GM18511 (cell line): ENCODE data around the gene PLPP1.
"Not testable (repeated sequence)": the region's sequence is repeated elsewhere in the genome, so short reads cannot be mapped to it uniquely, and the experiment has no call there.

Source experiments
- ATAC-seq: cut with Tn5 transposase; IDR thresholded peaks from one replicate; pipeline ENCODE4 v1.9.1; 2021; ENCODE audit warnings: mild to moderate bottlenecking, moderate library complexity; ENCODE audit not compliant: unreplicated experiment

PLPP1 gene

DNA sequence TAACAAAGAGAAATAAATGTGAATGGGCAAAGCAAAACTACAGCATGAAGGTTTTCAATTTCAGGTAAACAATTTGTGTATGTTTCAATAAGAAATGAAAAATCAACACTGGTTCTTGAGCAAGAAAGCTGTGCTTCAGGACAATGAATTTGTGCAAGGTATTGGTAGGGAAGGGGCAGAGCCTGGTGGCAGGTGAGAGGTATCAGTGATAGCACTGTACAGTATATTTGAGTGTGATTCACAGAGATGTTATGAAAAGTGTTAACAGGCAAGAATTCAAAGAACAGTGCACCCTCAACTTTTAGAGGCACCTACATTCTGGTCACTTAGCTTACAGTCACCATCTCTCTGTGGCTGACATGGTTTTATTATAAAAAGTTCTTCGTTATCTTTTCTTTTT, 25.7 kb downstream of the PLPP1 start:
- no peak for ATAC-seq

DNA sequence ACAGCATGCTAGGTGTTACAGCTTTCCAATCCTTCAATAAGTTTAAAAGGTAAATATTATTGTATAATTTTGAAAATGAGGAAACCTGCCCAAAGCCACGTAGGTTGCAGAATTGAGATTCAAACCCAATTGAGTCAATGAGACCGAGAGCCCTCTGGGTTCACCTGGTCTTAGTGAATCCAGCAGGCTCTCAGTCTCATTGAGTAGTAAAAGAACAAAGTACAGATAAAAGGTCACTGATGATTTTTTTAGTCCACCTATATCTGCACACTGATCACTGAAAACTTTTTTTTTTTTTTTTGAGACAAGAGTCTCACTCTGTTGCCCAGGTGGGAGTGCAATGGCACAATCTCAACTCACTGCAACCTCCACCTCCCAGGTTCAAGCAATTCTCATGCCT, 27.2 kb downstream of the PLPP1 start:
- ATAC-seq = no peak

DNA sequence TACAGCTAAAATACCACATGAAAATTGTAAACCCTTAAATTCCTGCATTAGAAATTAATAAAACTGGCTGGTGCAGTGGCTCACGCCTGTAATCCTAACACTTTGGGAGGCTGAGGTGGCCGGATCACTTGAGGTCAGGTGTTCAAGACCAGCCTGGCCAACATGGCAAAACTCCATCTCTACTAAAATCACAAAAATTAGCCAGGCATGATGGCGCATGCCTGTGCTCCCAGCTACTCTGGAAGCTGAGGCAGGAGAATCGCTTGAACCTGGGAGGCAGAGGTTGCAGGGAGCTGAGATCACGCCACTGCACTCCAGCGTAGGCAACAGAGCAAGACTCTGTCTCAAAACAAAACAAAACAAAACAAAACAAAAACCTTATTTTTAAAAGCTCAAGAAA, 29.1 kb downstream of the PLPP1 start:
- ATAC-seq = not testable (repeated sequence)

DNA sequence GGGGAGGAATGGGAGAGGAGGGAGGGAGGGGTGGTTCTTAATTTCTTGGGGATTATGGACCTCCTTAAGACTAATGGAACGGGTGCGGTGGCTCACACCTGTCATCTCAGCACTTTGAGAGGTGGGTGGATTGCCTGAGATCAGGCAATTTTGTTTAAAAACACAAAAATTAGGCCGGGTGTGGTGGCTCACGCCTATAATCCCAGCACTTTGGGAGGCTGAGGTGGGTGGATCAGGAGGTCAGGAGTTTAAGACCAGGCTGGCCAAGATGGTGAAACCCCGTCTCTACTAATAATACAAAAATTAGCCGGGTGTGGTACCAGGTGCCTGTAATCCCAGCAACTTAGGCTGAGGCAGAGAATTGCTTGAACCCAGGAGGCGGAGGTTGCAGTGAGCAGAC, 30.8 kb downstream of the PLPP1 start:
- ATAC-seq = not testable (repeated sequence)

DNA sequence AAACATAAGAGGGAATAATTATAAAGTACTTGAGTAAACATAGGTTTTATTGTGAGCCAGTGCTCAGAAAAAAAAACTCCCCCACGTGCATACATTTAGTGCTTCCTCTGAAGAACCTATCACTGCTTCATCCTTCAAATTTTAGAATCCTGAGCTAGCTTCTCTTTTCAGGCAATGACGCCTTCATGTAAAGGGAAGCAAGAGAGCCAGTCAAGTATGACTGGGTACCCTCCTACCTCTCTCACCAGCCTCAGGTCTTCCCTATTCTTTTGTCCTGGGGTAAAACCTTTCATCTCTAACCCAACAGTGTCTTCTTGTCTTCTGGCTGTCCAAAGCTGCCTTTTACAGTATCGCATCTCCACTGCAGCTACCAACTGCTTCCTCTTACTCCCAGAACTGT, 32.0 kb downstream of the PLPP1 start:
- ATAC-seq = no peak

DNA sequence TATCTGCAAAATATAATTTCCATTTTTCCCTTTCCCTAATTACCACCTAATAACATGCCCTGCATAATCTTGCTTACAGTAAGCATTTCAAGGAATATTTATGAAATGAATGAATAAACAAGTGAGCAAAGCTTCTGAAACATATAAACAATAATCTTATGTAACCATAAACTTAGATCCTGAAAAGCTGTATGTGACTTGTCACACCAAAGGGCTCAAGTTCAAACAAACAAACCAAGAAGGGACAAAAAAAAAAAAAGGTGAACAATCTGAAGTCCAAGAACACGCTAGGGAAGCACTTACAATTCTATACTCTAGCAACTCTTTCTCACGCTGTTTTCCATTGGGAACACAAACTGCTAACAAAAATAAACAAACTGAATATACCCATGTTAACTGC, 36.3 kb downstream of the PLPP1 start:
- ATAC-seq = no peak

DNA sequence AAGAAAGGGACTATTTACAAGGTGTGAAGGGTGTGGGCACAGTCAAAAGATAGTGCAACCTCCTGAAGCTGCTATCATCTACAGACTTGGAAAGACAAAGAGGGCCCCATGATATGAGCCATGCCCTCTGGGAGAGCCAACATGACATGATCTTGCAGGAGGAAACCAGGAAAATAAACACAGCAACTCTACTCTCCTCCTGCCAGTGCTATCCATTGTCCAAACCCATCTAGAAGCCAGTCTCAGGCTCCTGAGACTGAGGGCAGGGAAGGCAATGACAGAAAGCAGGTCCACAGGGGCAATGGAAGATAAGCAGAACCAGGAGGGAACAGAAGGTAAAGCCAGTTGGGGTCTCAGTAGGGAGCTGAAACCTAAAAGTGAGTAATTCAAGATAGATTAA, 37.1 kb downstream of the PLPP1 start:
- no peak for ATAC-seq

DNA sequence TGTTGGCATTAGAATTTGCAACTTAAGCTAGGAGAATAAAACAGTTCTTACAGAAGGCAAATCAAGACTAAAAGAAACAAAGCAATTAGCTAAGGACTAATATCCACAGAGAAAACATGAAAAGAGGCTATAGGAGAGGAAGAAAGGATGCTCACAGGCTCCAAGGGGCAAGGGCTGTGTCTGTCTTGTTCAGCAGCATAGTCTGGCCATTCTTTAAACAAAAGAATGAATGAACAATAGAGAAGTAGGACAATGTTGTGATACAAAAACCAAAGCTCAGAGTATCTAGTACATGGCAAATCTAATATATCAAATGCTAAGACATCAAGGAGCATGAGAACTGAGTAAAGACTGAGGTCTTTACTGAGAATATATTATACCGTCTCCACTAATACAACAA, 39.5 kb downstream of the PLPP1 start:
- no peak for ATAC-seq

DNA sequence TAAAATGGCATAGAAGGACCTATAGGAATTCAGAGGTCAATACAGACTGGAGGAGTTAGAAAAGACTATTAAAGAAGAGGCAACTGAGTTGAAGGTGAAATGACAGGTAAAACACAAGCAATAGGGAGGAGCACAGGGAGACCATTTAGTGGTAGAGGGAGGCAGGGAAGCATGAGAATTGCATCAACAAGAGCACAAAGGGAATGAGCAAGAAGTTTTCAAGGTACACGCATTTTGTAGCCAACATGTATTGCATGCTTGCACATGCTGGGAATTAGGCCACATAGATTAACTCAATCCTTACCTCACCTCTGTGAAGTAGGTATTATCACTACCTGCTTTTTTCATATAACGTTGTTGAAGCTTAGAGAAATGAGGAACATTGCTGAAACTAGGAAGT, 42.3 kb downstream of the PLPP1 start:
- ATAC-seq = no peak

DNA sequence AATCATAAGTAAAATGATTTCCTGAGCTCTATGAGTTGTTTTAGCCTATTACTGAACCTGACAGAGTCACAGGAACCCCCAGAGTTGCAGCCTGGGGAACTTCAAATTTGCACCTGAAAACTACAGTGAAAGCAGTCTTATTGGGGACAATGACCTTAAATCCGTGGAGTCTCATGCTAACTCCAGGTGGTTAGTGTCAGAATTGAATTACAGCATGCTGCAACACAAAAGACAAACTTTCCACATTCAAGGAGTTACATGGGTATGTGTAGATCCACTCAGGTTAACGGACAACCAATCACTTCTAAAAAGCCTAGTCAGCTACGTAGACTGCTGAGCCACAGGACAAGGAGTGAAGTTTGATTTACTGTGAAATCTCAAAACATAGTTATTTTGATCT, 49.7 kb downstream of the PLPP1 start:
- ATAC-seq = no peak

DNA sequence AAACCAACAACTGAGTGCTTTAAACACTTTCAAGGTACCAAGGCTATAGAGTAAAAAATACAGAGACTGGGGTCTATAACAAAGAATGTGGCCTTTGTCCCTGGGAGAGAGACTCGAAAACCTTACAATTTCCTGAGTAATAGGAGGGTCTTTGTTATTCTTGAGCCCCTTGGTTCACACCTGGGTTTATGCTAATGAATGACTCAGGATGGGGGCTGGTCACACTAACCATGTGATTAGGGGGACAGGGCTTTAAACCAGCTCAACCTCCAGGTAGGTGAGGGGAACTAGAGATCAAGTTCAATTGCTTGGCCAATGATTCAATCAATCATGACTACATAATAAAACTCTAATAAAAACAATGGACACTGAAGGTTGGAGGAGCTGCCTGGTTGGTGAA, 50.2 kb downstream of the PLPP1 start:
- ATAC-seq = no peak

DNA sequence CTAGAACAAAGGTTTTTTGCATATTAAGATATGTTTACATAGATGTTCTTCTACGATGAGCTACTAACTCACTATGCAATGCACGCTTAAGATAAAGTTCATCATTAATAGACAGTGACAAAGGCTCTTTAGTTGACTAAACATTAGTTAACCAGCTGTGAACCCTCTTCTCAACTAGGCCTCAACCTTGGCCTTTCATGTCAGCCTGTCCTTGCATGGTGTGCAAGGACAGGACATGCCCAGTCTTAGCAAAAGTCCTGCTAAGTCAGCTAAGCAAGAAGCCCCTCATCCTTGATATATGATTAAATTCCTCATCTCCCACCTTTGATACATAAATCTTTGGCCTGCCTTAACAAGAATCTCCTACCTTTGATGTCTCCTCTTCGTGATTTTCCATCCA, 50.9 kb downstream of the PLPP1 start:
- ATAC-seq = no peak

DNA sequence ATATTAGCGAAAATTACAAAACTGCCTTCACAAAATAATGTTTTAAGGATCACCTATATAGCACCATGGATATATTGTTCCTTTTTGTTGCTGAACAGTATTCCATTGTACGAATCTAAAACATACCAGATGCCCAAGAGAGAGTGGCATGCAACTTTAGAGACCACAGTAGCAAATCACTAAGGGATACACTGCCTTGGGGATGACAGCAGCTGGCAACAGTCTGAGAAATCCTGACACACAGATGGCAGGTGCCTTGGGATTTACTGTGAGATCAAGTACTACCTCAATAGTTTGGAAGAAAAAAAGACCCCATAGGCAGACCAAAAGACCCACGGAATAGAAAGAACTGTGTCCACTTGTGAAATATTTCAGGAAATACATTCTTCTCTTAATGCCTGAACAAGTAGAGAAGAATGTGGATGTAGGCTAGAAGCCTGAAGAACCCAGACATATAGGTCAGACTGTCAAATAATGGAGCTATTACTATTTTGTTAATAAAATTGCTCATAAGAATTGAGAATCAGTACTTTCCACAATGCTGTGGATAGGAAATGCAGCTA, 53.4 kb downstream of the PLPP1 start:
- no peak for ATAC-seq

DNA sequence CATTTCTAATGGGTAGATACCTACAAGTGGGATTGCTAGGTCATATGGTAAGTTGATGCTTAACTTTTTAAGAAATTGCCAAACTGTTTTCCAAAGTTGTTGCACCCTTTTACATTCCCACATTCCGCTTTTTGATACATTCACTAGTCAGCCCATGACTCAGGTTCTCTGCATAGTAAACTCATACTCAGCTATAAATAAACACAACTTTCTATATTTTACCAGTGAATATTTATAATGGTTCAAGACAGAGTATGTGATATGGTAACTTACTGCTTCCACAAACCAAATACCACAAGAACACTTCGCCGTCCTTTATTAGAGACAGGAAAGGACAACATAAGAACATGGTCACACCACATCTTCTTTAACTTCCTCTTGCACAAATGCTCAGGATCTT, 54.0 kb downstream of the PLPP1 start:
- ATAC-seq = no peak

DNA sequence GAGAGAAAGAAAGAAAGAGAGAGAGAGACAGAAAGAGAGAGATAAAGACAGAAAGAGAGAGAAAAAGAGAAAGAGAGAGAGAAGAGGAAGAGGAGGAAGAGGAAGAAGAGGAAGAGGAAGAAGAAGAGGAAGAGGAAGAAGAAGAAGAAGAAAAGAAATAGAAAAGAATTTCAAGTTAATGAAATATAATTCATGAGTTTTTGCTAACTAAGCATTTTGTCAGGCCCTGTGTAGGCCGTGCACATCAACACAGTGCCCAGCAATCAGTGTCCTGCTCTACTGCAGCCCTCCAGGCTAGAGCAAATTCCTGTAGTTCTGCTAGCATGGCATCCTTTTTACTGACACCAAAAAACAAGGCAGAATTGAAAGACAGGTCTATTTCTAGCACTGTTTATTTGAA, 62.1 kb downstream of the PLPP1 start:
- no peak for ATAC-seq

DNA sequence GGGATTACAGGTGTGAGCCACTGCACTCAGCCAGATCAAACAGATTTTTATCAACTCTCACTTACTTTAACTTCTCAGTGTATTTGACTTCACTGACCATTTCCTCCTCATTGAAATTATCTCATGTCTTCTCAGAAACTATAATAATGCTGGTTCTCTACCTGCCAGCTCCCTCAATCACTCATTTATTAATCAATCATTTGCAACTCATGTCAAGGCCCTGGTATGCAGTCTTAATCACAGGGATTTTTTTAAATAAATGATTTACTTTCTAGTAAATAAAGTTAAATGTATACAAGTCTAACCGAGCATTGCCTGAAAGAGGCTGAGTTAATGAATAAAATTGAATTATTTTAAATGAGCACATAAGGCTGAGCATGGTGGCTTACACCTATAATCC, 63.3 kb downstream of the PLPP1 start:
- no peak for ATAC-seq

DNA sequence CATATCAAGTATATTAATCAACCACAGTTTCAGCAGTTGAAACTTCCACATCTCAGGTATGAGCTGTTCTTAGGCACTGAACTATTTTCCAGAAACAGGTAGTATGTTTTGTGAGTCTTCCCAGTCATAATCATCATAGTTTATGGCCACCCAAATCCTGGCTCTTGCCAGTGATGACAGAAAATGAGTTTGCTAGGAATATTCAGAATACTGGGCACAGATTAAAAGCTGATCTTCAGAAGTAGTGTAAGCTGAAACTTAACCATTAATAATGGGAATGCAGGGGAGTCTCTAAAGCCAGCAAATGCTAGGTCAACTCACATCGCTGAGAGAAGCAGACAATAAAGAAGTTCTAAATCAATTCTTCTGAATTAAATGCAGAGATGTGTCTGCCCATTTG, 64.5 kb downstream of the PLPP1 start:
- no peak for ATAC-seq

DNA sequence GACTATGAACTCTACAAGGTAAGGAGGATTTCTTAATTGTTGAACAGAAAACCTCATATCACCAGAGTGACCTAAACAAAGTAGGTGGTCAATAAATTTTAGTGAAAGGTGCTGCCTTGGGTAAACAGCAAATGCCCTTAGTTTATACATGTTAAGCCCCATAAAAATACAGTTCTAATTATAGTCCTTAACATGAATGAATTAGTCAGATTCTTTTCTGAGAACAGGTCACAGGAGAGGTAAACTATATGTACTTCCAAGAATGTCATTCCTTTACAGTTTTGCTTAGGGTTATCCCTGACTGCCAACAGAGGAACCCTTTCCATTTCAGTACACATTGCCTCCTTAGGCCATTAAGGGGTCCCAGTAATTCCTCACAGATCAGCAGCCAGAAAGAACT, 64.9 kb downstream of the PLPP1 start:
- no peak for ATAC-seq

DNA sequence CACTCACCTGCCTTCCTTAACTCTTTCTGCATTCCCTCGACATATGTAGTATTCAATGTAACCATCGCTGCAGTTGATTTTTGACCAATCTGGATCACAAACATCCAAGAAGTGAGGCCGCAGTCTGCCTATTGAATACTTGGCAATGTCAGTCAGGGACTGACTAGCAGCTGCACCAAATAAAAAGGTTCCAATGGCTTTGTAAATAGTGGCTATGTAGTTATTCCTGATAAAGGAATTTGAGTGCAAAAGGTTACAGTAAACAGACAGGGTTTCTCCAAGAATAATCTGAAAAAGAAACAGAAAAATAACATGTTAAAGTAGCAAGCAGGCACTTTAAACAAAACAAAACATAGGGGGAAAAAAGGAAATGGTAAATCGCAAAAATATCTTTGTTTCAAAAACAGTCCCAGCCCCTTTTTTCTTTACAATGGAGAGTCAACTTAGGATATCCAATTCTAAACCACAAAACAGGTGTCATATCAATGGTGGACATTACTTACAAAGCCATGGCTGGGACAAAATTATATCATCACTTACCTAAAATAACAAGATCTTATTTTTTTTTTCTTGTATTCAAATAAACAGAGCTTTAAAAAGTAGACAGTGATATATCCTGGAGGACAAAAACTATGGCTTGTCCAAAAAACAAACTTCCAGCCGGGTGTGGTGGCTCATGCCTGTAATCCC, 66.8 kb downstream of the PLPP1 start:
- no peak for ATAC-seq

DNA sequence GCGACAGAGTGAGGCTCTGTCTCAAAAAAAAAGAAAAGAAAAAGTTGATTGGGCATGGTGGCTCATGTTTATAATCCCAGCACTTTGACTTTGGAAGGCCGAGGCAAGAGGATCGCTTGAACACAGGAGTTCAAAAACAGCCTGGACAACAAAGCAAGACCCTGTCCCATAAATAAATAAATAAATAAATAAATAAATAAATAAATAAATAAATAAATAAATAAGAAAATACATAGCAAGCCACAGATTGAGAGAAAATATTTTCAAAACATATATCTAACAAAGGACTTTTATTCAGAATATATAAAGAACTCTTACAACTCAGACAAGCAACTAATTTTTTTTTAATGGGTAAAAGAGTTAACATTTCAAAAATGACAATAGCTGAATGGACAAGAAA, 71.2 kb downstream of the PLPP1 start:
- ATAC-seq = no peak

DNA sequence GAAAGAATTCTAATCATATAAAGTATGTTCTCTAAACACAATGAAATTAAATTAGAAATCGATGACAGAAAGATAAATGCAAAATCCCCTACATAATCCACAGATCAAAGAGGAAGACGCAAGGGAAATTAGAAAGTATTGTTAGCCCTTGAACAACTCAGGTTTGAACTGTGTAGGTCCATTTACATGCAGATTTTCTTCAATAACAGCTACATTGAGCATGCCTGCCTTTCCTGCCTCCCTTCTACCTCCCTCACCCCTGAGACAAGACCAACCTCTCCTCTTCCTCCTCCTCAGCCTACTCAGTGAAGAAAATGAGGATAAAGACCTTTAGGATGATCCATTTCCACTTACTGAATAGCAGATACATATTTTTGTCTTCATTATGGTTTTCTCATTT, 75.2 kb downstream of the PLPP1 start:
- ATAC-seq = no peak

DNA sequence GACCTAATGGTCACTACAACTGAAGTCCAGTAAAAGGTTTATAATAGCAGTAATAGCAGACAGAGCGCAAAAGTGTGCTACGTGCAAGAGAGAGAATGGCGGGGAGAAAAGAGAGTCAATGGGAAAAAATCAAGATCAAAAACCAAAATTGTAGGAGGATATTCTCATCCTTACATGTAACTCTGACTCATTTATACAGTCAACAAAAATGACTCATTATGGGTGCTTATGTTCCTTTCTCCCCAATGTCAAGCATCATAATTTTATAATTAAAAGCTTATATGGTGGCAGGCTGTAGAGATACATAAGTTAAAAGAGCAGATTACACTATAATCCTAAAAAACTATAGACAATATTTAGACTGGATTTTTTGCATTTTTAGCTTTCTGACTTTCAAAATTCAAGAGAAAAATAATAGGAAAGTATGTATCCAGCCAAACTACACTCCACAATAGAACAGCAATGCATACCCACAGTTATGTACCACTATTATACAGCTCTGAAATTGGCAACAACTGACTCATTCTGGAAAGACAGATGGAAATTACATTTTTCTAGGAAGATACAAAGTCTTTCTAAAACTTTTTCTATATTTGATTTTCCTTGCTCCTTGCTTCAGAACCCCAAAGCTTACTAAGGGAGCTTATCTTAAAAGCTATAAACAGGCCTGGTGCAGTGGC, 78.4 kb downstream of the PLPP1 start:
- no peak for ATAC-seq

DNA sequence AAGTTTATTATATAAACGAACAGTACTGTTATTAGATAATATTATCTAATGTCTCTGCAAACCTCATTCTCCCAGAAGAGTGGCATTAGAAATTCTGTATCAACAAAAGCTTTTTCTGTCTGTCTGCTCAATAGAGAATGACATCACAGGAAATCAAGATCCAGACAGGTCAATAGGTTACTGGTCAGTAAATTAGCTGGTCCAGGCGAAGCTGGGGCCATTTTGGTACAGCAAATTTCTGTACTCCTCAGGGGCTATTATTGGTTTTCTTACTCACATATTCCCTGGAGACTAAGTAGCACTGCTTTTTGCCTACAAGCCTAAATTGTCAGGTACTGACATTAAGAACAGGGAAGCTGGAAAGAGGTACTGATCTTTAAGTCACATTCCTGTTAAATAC, 80.5 kb downstream of the PLPP1 start:
- no peak for ATAC-seq
